Fibroblast of lung (primary cell): Measurements from ENCODE around the gene IL1F10.

Source experiments
- CTCF ChIP-seq, 2 donors: IDR thresholded peaks in 1 of 2; conservative IDR thresholded peaks in 1 of 2; 1 replicate in 1 of 2; 2 replicates in 1 of 2; pipeline ENCODE4 v1.5.1; 2011 to 2012; ENCODE audit warnings: low read length in 2 of 2, control low read depth in 1 of 2, inconsistent platforms in 1 of 2, low read depth in 1 of 2, mild to moderate bottlenecking in 1 of 2
- EZH2 ChIP-seq: IDR thresholded peaks from 2 replicates; pipeline ENCODE4 v1.5.1; 2012; ENCODE audit warnings: low read length, control low read depth, mild to moderate bottlenecking; ENCODE audit errors: missing control alignments

DNA sequence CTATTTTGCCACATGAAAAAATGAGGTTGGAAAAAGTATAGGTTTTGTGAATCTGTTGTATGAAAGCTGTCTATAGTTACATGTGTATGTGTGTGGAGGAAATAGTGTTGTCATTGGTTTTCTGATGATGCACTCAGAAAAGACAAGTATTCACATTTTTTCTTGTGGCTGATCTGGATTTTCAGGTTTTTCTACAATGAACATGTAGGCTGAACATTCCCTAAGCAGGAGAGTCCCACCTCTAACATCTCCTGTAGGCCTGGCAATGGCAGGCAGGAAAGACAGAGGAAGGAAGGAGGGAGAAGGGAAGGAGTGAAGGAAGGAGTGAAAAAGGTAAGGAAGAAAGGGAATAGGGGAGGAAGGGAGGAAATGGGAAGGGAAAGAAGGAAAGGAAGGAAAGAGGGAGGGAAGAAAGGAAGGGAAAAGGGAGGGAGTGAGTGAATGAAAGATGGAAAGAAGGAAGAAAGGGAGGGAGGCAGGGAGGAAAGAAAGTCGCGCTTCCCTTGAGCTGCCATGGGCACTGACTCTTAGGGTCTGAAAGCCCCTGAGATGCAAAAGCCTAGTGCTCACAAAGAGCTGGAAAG lies 9.3 kb upstream of the IL1F10 start:
- TF ChIP-seq CTCF (conservative IDR thresholded peaks at IDR 0.05 in 1 of 2, IDR thresholded peaks at IDR 0.05 in 1 of 2; ENCODE audit: low read depth in 1 of 2, low read length in 2 of 2) (no peak), EZH2 (no peak)
